GM12872 (cell line): ENCODE measurements around the gene SLC66A2.

Experiments
- TF ChIP-seq, protein P1 (sequence below): IDR thresholded peaks from 3 replicates; pipeline ENCODE4 v1.5.1; 2011; ENCODE audit warnings: low read depth, mild to moderate bottlenecking, low read length, moderate library complexity; ENCODE audit not compliant: insufficient read depth

The SLC66A2 gene

DNA sequence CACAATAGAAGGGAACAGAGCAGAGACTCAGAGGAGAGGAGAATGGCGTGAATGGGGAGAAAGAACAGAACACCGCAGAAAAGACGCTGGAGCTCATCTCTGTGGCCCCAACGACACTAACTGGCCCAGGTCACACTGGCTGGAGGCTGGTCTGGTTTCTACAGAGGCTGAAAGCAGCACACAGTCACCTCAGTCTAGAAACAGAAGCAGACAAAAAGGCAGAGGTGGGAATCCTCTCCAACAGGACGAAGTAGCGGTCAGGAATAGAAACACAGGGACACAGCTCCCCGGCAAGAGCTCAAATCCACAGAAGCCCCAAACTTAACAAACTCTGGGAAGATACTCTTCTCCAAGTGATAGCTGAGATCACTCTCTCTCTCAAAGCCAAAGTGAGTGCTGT, 9.2 kb downstream of the SLC66A2 start:
- TF ChIP-seq, protein P1, sequence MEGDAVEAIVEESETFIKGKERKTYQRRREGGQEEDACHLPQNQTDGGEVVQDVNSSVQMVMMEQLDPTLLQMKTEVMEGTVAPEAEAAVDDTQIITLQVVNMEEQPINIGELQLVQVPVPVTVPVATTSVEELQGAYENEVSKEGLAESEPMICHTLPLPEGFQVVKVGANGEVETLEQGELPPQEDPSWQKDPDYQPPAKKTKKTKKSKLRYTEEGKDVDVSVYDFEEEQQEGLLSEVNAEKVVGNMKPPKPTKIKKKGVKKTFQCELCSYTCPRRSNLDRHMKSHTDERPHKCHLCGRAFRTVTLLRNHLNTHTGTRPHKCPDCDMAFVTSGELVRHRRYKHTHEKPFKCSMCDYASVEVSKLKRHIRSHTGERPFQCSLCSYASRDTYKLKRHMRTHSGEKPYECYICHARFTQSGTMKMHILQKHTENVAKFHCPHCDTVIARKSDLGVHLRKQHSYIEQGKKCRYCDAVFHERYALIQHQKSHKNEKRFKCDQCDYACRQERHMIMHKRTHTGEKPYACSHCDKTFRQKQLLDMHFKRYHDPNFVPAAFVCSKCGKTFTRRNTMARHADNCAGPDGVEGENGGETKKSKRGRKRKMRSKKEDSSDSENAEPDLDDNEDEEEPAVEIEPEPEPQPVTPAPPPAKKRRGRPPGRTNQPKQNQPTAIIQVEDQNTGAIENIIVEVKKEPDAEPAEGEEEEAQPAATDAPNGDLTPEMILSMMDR, result no peak

DNA sequence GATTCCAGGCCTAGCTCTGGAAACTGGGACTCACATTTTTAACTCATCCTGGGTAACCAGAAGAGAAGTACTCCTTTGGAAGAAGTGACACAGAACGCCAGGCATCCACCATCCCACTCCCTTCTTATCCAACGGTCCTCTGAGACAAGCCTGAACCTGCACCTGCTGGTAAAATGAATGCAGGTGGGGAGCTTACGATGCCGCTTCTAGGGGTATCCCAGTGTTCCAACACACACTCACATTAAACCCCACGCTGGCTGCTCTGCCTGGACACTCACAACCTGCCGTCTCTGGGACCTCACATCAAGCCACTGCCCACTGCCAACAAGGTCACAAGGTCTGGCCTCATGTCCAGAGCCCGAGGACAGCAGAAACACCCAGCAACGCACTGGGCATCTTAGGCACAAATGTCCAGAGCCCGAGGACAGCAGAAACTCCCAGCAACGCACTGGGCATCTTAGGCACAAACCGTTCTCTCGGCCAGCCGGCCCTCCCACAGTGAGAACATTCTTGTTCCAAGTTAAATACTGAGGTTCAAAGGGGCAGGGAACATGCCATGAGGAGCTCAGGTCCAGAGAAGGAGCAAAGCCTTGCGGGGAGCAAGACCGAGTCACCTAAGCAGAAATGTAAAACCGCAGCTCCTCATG, 9.9 kb downstream of the SLC66A2 start:
- TF ChIP-seq, protein P1, result no peak

DNA sequence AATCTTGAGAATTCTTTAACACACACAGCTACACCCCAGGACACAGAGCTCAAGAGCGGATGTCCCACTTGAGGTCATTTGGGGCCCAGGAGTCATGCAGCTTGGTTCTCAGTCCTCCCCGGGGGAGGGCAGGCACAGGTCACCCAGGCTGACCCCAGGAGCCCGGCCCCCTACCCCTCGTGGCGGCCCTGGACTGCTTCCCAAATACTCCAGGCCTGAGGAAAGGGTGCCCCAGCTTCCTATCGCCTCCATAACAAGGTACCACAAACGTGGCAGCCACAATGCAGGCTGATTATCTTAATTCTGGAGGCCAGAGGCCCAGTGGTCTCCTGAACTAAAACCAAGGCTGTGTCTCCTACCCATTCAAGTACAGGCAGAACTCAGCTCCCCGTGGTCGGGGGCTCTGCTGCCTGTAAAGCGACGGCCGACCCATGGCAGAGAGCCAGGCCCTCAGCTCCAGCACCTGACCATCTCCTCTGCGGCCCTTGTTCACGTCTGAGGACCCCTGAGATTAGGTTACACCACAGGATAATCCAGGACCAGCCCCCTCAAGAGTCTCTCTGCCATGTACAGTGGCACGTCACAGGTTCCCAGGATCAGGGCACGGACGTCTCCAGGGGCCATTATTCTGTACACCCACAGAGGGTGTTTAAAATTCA, 10.5 kb downstream of the SLC66A2 start:
- TF ChIP-seq, protein P1, result no peak

DNA sequence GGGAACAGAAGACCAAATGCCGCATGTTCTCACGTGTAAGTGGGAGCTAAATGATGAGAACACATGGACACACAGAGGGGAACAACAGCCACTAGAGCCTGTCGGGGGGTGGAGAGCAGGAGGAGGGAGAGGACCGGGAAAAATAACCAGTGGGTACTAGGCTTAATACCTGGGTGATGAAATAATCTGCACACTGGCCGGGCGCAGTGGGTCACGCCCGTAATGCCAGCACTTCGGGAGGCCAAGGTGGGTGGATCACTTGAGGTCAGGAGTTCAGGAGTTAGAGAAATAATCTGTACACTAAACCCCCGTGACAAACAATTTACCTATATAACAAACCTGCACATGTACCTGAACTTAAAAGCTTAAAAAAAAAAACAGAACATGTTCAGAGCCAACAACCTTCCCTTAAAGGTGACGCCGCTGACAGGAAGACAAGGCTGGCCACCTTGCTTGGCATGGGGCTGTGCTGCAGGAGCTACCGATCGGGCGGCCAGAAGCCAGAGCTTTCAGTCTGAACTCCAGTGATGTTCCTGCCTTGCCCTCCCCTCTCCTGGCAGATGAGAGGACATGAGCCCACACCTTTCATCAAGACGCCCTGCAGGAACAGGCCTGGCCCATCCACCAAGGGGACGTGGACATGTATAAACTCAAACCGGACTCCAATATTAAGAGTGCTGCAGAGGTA, 11.2 kb downstream of the SLC66A2 start:
- TF ChIP-seq, protein P1, result no peak

DNA sequence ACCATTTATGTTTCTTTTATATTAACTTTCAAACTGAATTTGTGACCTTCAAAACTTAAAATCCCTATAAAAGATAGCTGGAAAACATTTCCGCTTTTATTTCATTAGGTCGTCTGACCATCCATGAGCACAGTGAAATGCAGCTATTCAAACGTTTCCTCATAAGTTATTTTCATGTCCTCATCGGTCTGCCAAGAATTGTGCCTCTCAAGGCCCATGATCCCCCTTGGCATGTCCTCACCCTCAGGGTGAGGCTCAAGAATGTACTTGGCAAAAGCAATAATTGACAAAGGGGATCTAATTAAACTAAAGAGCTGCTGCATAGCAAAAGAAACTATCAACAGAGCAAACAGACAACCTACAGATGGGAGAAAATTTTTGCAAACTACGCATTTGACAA, 12.4 kb downstream of the SLC66A2 start:
- TF ChIP-seq, protein P1, result no peak

DNA sequence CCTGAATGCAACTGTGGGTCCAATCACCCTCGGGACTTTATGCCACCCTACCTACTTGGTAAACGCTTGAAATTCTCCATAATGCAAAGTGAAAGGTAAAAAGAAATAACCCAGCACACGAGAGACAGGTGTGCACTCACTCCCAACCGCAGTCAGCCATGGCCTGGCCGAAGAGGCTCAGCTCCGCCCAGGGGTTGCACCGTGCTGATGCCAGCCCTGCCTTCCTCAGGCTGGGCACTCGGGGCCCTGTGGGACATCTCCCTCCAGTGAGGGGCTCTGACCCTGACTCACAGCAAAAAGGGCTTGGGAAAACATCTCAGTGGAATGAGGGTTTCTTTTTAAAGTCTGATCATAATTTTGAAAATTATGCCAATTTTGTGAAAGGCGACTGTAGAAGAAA, 13.3 kb downstream of the SLC66A2 start:
- TF ChIP-seq, protein P1, result no peak

DNA sequence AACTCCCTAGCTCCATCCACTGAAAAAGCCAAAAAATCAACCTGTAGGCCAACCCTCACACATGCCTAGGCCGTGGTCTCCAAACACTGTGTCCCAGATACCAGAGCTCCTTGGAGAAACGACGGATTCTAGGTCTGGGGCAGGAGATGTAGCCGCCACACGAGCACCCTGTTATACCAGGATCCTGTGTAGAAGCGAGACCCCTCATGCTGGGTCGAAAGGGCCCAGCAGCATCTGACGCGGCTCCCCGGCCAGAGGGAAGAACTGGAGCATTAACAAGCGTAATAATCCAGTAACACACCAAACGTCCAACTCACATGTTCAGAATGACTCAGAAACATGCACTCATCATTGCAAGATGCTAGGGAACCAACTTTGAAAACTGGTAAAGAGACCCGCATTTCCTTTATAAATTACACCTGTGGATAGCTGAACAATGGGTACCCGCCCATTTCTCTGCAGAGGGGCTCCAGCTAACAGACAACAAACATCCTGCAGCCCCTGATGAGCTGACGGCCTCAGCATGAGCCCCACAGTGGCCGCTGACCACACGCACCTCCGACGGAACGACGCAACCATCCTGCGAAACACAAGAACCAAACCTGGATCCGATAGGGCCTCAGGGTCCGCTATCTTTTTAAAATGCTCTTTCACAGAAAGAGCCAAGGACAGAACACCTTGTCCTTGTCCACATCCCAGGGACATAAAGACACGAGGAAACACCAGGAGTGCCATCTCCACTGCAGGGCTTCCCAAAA, 14.2 kb downstream of the SLC66A2 start:
- TF ChIP-seq, protein P1, result no peak
